Glutamatergic neuron (in vitro differentiated cells): Measurements from ENCODE around the gene MOV10L1. TPM values are rescaled to one million over a fixed set of nuclear protein-coding genes. Genes with fewer than 3 reads are reported as not detected.

Source experiments
- DNase-seq: peaks from one replicate; pipeline ENCODE4 v3.0.0; 2022
- H3K27ac Mint-ChIP-seq: one replicate; pipeline ENCODE4 v1.8.0; 2020; ENCODE audit warnings: mild to moderate bottlenecking, mixed read lengths, inconsistent platforms; ENCODE audit not compliant: unreplicated experiment
- H3K27me3 Mint-ChIP-seq: one replicate; pipeline ENCODE4 v1.8.0; 2020; ENCODE audit warnings: mild to moderate bottlenecking, moderate library complexity, mixed read lengths, inconsistent platforms; ENCODE audit not compliant: unreplicated experiment
- H3K36me3 Mint-ChIP-seq: one replicate; pipeline ENCODE4 v1.8.0; 2020; ENCODE audit warnings: mild to moderate bottlenecking, mixed read lengths, inconsistent platforms; ENCODE audit not compliant: unreplicated experiment
- H3K4me1 Mint-ChIP-seq: one replicate; pipeline ENCODE4 v1.8.0; 2020; ENCODE audit warnings: mild to moderate bottlenecking, low read depth, mixed read lengths, inconsistent platforms; ENCODE audit not compliant: unreplicated experiment
- H3K4me3 Mint-ChIP-seq: one replicate; pipeline ENCODE4 v1.8.0; 2020; ENCODE audit warnings: mild to moderate bottlenecking, mixed read lengths, inconsistent platforms; ENCODE audit not compliant: unreplicated experiment
- H3K9me3 Mint-ChIP-seq: one replicate; pipeline ENCODE4 v1.8.0; 2020; ENCODE audit warnings: mild to moderate bottlenecking, moderate library complexity, mixed read lengths, inconsistent platforms; ENCODE audit not compliant: unreplicated experiment
- total RNA-seq: library from RNA; stranded (reverse); fragmentation: NEBNext Ultra II Directional; extraction: Animal tissue kit (Norgen Biotek cat#: 25700); gene quantifications from one replicate; pipeline ENCODE4 v1.2.1, GENCODE V29; 2021; ENCODE audit not compliant: unreplicated experiment
- TF ChIP-seq, protein P1 (sequence below): fragments of 200-600 bp; sonication (generic); IDR thresholded peaks from one replicate; pipeline ENCODE4 v1.5.0; 2021; ENCODE audit not compliant: partially characterized antibody, unreplicated experiment

The MOV10L1 gene
- total RNA-seq, 1 donor from 2014 or later = 0.34 TPM

DNA sequence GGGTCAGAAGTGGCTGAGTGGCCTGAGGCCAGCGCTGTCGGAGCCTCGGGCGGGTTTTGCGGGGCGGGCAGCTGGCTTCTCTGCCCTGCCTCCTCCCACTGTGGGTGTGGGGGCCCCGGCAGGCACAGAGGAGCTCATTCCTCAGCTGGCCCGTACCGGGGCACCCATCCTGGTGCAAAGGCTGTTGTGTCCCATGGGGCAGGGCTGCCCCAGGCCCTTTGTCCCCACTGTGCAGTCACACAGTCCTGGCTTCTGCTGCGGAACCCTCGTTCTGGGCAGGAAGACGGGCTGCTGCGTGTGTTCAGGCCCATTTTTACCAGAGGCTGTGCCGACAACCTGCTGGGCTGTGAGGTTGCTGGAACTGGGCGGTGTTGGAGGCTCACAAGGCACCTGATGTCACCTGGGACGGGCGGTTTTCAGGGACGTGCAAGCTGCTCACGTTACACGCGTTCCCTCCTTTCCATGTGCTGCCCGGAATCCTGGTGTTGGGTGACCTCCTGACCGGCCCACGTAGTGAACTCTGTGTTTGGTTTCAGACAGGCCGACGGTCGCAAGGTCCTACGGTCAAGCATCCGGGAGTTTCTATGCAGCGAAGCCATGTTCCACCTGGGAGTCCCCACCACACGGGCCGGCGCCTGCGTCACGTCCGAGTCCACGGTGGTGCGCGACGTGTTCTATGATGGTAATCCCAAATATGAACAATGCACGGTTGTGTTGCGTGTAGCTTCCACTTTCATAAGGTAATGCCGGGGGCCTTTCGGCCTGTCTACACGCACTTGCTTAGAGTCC lies 116.2 kb downstream of the MOV10L1 start:
- no peak for DNase-seq
- peaks cover 15% of the 10 kb centered on the region for H3K4me1 Mint-ChIP-seq
- H3K4me3 Mint-ChIP-seq = no peak overlapping the region
- peaks cover 13% of the 10 kb centered on the region for H3K36me3 Mint-ChIP-seq
- H3K9me3 Mint-ChIP-seq = peaks cover 21% of the 10 kb centered on the region
- no peak overlapping the region for H3K27ac Mint-ChIP-seq
- TF ChIP-seq, protein P1, sequence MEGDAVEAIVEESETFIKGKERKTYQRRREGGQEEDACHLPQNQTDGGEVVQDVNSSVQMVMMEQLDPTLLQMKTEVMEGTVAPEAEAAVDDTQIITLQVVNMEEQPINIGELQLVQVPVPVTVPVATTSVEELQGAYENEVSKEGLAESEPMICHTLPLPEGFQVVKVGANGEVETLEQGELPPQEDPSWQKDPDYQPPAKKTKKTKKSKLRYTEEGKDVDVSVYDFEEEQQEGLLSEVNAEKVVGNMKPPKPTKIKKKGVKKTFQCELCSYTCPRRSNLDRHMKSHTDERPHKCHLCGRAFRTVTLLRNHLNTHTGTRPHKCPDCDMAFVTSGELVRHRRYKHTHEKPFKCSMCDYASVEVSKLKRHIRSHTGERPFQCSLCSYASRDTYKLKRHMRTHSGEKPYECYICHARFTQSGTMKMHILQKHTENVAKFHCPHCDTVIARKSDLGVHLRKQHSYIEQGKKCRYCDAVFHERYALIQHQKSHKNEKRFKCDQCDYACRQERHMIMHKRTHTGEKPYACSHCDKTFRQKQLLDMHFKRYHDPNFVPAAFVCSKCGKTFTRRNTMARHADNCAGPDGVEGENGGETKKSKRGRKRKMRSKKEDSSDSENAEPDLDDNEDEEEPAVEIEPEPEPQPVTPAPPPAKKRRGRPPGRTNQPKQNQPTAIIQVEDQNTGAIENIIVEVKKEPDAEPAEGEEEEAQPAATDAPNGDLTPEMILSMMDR = no peak
- peaks cover 11% of the 10 kb centered on the region for H3K27me3 Mint-ChIP-seq

DNA sequence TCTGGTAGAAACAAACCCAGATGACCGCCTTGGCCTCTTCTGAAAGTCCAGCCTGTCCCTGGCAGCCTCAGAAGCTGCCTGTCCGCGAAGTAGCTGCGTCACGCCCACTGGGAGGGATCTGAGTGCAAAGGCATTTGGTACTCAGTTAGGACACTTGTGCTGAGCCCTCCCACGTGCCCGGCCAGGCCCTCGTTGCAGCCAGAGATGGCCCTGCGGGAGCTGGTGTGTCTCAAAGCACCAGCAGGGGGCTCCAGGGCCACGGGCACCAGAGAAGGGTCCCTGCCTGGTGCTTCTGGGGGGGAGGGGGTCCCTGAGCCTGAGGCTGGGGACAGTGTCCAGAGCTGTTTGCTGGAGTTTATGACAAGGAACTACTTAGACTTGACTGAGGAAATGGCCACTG lies 116.8 kb downstream of the MOV10L1 start:
- no peak for DNase-seq
- TF ChIP-seq, protein P1 = peak; percentile 44
- peaks cover 13% of the 10 kb centered on the region for H3K36me3 Mint-ChIP-seq
- peaks cover 21% of the 10 kb centered on the region for H3K9me3 Mint-ChIP-seq
- peaks cover 15% of the 10 kb centered on the region for H3K27me3 Mint-ChIP-seq
- H3K27ac Mint-ChIP-seq = no peak overlapping the region
- H3K4me3 Mint-ChIP-seq = no peak overlapping the region
- peaks cover 15% of the 10 kb centered on the region for H3K4me1 Mint-ChIP-seq

DNA sequence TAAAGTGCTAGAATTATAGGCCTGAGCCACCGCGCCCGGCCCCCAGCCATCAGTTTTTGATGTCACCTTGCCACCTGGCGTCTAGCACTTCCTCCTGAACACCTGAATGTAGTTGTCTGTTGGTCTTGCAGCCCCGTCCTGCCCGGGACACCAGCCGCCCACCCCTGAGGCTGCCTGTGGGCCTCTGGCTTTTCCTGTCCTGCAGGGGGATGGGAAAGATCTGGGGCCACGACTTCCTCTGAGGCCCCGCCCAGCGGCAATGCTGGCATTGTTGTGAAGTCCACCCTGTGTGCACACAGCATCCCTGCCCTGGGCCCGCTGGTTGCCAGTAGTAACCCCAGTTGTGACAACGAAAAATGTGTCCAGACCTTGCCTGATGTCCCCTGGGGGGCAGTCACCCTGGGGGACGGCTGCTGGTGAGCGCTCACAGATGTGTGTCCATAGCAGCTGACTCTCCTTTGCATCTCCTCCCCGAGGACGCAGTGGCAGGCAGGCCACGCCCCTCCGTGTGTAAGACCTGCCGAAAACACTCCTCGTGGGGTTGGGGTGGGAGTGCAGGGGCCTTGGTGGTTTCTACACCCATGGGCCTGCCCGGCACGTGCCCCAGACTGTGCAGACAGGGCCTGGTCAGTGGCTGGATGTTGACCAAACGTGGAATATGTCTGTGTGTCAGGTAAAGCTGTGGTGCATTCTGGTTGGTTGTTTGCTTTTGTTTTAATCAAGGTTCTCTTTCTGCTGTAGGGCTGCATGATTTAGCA lies 117.8 kb downstream of the MOV10L1 start:
- H3K36me3 Mint-ChIP-seq = peaks cover 19% of the 10 kb centered on the region
- H3K4me1 Mint-ChIP-seq = peaks cover 9% of the 10 kb centered on the region
- H3K27me3 Mint-ChIP-seq = peaks cover 8% of the 10 kb centered on the region
- peaks cover 13% of the 10 kb centered on the region for H3K9me3 Mint-ChIP-seq
- no peak overlapping the region for H3K4me3 Mint-ChIP-seq
- H3K27ac Mint-ChIP-seq = peak overlapping the region; percentile 53
- DNase-seq = peak; percentile 59
- TF ChIP-seq, protein P1 = no peak

DNA sequence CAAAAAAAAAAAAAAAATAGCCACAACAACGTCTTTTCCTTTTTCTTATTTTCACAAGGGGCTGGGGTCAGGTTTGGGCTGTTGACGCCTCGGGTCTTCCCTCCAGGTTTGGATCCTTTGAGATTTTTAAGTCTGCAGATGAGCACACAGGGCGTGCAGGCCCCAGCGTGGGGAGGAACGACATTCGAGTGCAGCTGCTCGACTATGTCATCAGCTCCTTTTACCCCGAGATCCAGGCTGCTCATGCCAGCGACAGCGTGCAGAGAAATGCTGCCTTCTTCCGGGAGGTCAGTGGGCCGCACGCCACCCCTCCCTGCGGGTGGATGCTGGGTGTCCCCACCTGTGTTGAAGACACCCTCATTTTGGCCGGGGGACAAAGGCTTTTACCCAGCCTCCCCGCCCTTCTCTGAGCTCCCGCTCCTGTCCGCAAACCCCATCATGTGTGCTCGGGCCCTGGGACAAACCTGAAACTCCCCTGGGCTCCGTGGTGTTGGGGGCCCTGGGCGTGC lies 118.7 kb downstream of the MOV10L1 start:
- Mint-ChIP-seq H3K4me3 (no peak overlapping the region), H3K27me3 (peaks cover 7% of the 10 kb centered on the region), H3K27ac (peak overlapping the region; percentile 84), H3K36me3 (peaks cover 23% of the 10 kb centered on the region), H3K4me1 (peaks cover 7% of the 10 kb centered on the region), H3K9me3 (peaks cover 12% of the 10 kb centered on the region)
- DNase-seq = no peak
- TF ChIP-seq, protein P1 = no peak
